D341Med (cell line): ENCODE measurements around the gene SLC4A5.
A peak's percentile ranks its signal among the peaks of the same experiment; 100 is the strongest.
"Not testable (repeated sequence)": the region's sequence is repeated elsewhere in the genome, so short reads cannot be mapped to it uniquely, and the experiment has no call there.

ENCODE experiments used
- DNase-seq: peaks from one replicate; pipeline ENCODE4 v3.0.0; 2012; ENCODE audit warnings: low spot score

SLC4A5 gene

GRCh38 chr2:74198461-74199274 is 144.5 kb downstream of the SLC4A5 start, which contains the start of gene MTHFD2:
MTHFD2 (plus strand) TSS chr2:74198615; CDS start chr2:74198642, 27 bp downstream.
- DNase-seq: peak; percentile 94

- DNase-seq: no peak
Observed at GRCh38 chr2:74198023-74198460, 145.2 kb downstream of the SLC4A5 start.

GRCh38 chr2:74197049-74197448 is 146.2 kb downstream of the SLC4A5 start:
- no peak for DNase-seq

GRCh38 chr2:74194799-74195198 is 148.4 kb downstream of the SLC4A5 start:
- DNase-seq: no peak

- DNase-seq: no peak
Observed at GRCh38 chr2:74191596-74192380, 151.4 kb downstream of the SLC4A5 start.

GRCh38 chr2:74188696-74189095 is 154.5 kb downstream of the SLC4A5 start:
- no peak for DNase-seq

DNA sequence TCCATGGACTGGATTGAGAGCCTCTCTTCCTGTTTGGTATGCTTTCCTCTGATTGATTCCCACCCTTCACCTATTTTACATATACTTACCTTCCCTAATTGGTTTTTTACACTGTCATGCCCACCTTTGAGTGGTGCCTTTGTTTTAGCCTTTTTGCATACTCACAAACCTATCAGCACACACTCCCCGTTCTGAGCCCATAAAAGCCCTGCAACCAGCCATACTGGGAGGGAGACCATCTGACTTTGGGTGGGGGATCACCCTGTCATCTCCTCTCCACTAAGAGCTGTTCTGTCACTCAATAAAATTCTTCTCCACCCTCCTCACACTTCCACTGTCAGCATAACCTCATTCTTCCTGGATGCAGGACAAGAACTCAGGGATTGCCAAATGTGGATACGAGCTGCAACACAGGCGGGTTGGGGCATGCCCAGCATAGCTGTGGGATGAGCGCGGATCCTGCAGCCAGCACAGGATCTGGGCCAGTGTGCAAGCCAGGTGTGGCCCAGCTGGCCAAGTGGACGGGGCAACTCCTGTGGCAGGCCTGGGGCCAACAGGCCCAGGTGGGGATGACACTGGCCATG is 155.1 kb downstream of the SLC4A5 start:
- DNase-seq: no peak

- DNase-seq: not testable (repeated sequence)
Observed at GRCh38 chr2:74186706-74187105, 156.5 kb downstream of the SLC4A5 start.

DNA sequence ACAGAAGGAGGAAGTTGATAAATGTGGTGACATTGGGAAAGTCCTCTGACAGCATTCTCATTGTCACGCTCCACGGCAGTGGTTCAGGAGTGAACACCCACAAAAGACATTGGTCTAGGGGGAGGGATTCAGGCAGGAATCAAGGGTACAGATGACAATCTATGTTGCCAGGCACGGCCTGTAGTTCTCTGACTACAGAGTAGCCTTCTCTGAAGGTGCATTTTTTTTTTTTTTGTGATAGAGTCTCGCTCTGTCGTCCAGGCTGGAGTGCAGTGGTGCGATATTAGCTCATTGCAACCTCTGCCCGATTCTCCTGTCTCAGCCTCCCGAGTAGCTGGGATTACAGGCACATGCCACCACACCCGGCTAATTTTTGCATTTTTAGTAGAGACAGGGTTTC is 157.2 kb downstream of the SLC4A5 start:
- no peak for DNase-seq

- no peak for DNase-seq
Observed at GRCh38 chr2:74183878-74184277, 159.3 kb downstream of the SLC4A5 start.

GRCh38 chr2:74181739-74182138 is 161.5 kb downstream of the SLC4A5 start:
- peak; percentile 66 for DNase-seq

DNA sequence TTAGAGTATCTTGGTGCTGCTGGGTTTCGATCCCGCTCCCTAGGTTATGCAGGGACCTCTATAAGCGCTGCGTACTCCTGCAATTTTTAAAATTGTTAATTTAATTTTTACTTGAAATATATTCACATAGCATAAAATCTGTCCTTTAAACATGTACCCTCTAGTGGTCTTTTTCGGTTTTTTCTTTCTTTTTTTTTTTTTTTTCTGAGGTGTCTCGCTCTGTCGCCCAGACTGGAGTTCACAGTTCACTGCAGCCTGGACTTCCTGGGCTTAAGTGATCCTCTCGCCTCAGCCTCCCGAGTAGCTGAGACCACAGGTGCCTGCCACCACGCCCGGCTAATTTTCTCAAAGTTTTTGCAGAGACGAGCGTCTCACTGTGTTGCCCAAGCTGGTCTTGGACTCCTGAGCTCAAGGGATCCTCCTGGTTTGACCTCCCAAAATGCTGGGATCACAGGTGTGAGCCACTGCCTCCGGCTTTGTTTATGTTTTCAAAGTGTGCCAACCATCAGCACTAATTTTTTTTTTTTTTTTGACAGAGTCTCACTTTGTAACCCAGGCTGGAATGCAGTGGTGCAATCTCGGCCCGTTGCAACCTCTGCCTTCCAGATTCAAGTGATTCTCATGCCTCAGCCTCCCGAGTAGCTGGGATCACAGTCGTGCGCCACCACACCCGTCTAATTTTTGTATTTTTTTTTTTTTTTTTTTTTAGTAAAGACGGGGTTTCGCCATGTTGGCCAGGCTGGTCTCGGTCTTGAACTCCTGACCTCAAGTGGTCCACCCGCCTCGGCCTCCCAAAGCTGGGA is 164.0 kb downstream of the SLC4A5 start:
- no peak for DNase-seq

DNA sequence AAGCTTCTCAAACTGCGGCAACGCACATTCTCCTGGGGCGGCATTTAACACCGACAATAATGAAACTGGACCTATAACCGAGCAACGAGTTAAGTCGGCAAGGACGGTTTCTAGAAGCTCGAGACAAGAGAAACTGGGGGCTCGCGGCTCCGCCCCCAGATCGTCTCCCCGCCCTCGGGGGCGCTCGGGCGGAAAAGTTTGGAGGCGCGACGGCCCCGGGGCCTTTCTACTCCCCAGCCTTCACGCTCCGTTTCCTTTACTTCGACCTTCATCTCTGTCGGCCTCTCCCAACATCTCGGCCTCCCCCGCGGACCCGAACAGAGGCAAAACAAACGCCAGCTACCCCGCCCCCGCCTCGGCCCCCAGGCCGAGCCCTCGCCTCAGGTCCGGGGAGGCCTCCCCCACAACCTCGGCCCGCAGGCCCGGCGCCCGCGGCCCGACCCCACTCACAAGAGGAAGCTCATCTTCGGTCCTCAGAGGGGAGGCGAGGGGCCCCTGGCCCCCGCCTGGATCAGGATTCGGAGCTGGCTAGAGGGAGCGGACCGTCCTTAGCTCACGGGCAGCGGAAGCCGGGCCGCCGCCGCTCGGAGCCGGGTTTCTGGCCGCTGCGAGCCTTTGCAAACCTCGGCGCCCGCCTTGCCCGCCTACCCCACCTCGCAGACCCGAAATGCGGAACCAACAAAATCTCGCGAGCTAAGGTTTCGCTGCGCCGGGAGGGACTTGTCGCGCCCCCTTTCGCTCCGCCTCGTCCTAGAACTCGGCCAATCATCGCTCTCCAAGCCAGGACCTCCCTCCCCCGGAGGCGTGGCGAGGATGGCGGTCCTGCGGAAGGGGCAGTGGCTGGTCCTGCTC is 164.8 kb downstream of the SLC4A5 start, which contains the start of gene MOB1A:
Gene MOB1A, minus strand, starts transcription at position 669 of the 852 bp plus-strand sequence. Its CDS starts 205 bp downstream, at position 464.
- DNase-seq: peak; percentile 96

DNA sequence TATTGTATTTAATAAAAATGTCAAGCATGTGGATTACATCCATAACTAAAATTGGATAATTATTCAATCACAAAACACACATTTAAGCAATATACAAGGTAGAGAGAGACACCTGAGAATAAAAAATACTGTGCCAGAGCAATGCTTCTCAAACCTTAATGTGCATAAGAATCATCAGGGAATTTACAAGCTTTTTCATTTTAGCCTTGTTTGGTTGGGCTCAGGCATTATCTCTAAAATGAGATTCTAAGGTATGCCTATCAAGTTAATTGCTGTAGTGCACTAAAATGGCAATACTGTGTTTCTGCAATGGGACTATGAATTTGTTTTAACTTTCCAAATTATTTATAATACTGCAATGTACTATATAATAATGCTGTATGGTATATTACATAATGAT is 165.5 kb downstream of the SLC4A5 start:
- no peak for DNase-seq

DNA sequence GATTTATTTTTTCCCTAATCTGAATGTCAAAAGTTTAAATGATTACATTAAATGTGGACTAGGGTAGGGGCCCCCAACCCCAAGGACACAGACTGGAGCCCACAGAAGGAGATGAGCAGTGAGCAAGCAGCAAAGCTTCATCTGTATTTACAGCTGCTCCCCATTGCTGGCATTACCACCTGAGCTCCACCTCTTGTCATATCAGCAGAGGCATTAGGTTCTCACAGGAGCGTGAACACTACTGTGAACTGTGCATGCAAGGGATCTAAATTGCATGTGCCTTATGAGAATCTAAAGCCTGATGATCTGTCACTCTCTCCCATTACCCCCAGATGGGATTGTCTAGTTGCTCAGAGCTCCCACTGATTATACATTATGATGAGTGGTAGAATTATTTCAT is 168.3 kb downstream of the SLC4A5 start:
- DNase-seq: no peak

GRCh38 chr2:74168739-74169138 is 174.5 kb downstream of the SLC4A5 start:
- DNase-seq: no peak
